ENCODE results near the gene GPR160. TPM values are rescaled to one million over a fixed set of nuclear protein-coding genes. Genes with fewer than 3 reads are reported as not detected.

GPR160 gene
- total RNA-seq, 1 donor from 2014 or later = 14.6 TPM

GRCh38 chr3:170002879-170003278, 34.9 kb upstream of the GPR160 start:
- Mint-ChIP-seq H3K27me3 (ENCODE audit: unreplicated experiment) (no peaks in the 10 kb centered on the region), H3K4me3 (ENCODE audit: unreplicated experiment) (no peak overlapping the region), H3K9me3 (ENCODE audit: unreplicated experiment) (no peaks in the 10 kb centered on the region), H3K36me3 (ENCODE audit: low read depth, unreplicated experiment) (peaks cover 6% of the 10 kb centered on the region), H3K27ac (ENCODE audit: unreplicated experiment) (peak overlapping the region; percentile 90), H3K4me1 (ENCODE audit: unreplicated experiment) (peaks cover 51% of the 10 kb centered on the region)
- TF ChIP-seq, protein P1, sequence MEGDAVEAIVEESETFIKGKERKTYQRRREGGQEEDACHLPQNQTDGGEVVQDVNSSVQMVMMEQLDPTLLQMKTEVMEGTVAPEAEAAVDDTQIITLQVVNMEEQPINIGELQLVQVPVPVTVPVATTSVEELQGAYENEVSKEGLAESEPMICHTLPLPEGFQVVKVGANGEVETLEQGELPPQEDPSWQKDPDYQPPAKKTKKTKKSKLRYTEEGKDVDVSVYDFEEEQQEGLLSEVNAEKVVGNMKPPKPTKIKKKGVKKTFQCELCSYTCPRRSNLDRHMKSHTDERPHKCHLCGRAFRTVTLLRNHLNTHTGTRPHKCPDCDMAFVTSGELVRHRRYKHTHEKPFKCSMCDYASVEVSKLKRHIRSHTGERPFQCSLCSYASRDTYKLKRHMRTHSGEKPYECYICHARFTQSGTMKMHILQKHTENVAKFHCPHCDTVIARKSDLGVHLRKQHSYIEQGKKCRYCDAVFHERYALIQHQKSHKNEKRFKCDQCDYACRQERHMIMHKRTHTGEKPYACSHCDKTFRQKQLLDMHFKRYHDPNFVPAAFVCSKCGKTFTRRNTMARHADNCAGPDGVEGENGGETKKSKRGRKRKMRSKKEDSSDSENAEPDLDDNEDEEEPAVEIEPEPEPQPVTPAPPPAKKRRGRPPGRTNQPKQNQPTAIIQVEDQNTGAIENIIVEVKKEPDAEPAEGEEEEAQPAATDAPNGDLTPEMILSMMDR (IDR thresholded peaks at IDR 0.05; ENCODE audit: unreplicated experiment) = no peak
- no peak for DNase-seq (ENCODE audit: low spot score)

DNA sequence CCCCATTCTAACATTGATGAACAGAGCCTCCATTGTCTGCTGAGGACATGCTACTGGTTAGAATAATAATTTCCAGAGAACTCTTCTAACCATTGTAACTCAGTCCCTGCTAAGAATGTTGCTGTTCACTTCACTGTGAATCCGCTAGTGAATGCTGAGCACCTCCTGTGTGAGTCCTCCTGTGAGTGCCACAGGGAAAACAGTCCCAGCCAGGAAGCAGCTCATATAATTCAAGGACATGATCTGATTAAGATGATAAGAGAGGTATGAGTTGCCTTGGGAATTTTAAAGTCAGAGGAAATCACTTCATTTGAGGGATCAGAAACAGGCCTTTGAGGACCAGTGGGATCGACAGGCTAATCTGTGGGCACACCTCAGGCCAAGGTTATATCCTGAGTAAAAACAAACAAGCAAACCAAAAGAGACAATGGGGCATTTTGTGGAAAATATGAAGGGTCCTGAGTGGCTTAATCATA, 33.9 kb upstream of the GPR160 start:
- Mint-ChIP-seq H3K4me1 (ENCODE audit: unreplicated experiment) (peaks cover 53% of the 10 kb centered on the region), H3K4me3 (ENCODE audit: unreplicated experiment) (no peak overlapping the region), H3K27ac (ENCODE audit: unreplicated experiment) (peak overlapping the region; percentile 70), H3K27me3 (ENCODE audit: unreplicated experiment) (no peaks in the 10 kb centered on the region), H3K36me3 (ENCODE audit: low read depth, unreplicated experiment) (peaks cover 6% of the 10 kb centered on the region), H3K9me3 (ENCODE audit: unreplicated experiment) (no peaks in the 10 kb centered on the region)
- TF ChIP-seq, protein P1 (IDR thresholded peaks at IDR 0.05; ENCODE audit: unreplicated experiment) = no peak
- DNase-seq (ENCODE audit: low spot score) = no peak

DNA sequence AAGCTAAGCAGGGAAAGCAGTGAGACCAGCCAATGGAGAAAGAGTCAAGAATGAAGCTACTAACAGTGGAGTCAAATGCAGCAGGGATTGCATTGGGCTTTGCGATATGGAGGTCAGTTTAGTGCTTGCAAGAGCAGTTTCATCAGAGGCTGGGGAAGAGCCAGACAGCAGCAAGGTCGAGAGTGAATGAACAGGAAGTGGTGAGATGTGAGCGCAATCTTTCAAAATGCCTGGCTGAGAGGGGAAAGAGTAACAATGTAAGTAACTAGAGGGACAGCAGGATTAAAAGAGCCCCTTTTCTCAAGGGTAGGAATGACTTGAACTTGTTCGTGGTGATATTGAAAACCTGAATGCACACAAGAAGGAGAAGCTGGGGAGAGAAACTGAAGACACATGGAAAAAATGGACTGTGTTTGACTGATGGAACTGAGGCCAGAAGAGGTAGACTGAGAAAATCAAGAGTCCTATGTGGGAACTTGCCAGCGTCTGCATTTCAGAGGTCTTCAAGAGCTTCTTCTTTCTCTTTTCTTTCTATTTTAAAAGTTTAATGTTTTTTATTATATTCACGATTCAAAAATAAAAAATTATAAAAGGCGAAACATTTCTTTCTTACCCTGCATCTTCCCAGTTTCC, 30.6 kb upstream of the GPR160 start:
- no peaks in the 10 kb centered on the region for H3K27me3 Mint-ChIP-seq (ENCODE audit: unreplicated experiment)
- no peaks in the 10 kb centered on the region for H3K9me3 Mint-ChIP-seq (ENCODE audit: unreplicated experiment)
- no peaks in the 10 kb centered on the region for H3K36me3 Mint-ChIP-seq (ENCODE audit: low read depth, unreplicated experiment)
- TF ChIP-seq, protein P1 (IDR thresholded peaks at IDR 0.05; ENCODE audit: unreplicated experiment) = no peak
- peaks cover 46% of the 10 kb centered on the region for H3K4me1 Mint-ChIP-seq (ENCODE audit: unreplicated experiment)
- no peak for DNase-seq (ENCODE audit: low spot score)
- no peak overlapping the region for H3K4me3 Mint-ChIP-seq (ENCODE audit: unreplicated experiment)
- no peak overlapping the region for H3K27ac Mint-ChIP-seq (ENCODE audit: unreplicated experiment)

GRCh38 chr3:170010498-170010897, 27.3 kb upstream of the GPR160 start:
- no peak for DNase-seq (ENCODE audit: low spot score)
- Mint-ChIP-seq H3K27ac (ENCODE audit: unreplicated experiment) (no peak overlapping the region), H3K9me3 (ENCODE audit: unreplicated experiment) (no peaks in the 10 kb centered on the region), H3K27me3 (ENCODE audit: unreplicated experiment) (no peaks in the 10 kb centered on the region), H3K4me3 (ENCODE audit: unreplicated experiment) (no peak overlapping the region), H3K36me3 (ENCODE audit: low read depth, unreplicated experiment) (no peaks in the 10 kb centered on the region), H3K4me1 (ENCODE audit: unreplicated experiment) (peaks cover 26% of the 10 kb centered on the region)
- TF ChIP-seq, protein P1 (IDR thresholded peaks at IDR 0.05; ENCODE audit: unreplicated experiment) = no peak

DNA sequence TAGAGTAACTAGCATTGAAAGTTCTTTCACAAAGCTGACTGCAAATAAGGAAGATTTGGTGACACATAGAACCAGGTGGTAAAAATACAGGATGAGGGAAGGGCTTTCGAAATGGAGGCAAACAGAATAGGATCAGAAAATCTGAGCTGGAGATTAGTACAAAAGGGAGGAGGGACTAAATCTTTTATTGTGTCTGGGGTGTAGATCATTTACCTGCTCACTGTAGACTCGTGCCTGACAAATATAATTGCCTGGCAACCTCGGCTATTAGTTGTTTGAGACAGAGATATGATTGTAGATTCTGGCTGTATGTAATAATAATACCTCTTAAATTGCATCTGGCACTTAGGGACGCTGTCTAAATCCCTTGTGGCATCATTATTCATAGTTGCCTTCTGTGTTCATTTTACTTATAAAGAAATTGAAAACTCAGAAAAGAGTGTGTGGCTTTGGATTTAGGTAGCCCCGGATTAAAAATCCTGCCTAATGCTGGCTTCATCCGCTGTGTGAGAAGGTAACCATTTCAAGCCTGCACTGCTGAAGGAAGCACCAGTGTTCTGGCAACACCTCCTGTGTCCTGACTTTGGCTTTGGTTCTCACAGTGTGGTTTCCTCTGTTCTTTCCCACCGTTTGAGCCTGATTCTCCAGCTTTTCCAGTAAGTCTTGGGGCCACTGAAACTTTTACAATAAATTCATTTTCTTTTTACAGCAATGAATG, 25.0 kb upstream of the GPR160 start:
- Mint-ChIP-seq H3K27ac (ENCODE audit: unreplicated experiment) (peak overlapping the region; percentile 82), H3K4me1 (ENCODE audit: unreplicated experiment) (peaks cover 14% of the 10 kb centered on the region), H3K27me3 (ENCODE audit: unreplicated experiment) (no peaks in the 10 kb centered on the region), H3K36me3 (ENCODE audit: low read depth, unreplicated experiment) (no peaks in the 10 kb centered on the region), H3K4me3 (ENCODE audit: unreplicated experiment) (no peak overlapping the region), H3K9me3 (ENCODE audit: unreplicated experiment) (no peaks in the 10 kb centered on the region)
- TF ChIP-seq, protein P1 (IDR thresholded peaks at IDR 0.05; ENCODE audit: unreplicated experiment) = no peak
- DNase-seq (ENCODE audit: low spot score) = no peak
